GM19467 (cell line): ENCODE results near the gene TMEM45B.
"Not testable (repeated sequence)": the region's sequence is repeated elsewhere in the genome, so short reads cannot be mapped to it uniquely, and the experiment has no call there.

Experiments
- ATAC-seq: cut with Tn5 transposase; IDR thresholded peaks from one replicate; pipeline ENCODE4 v1.9.1; 2021; ENCODE audit warnings: mild to moderate bottlenecking, moderate library complexity; ENCODE audit not compliant: unreplicated experiment

TMEM45B gene

DNA sequence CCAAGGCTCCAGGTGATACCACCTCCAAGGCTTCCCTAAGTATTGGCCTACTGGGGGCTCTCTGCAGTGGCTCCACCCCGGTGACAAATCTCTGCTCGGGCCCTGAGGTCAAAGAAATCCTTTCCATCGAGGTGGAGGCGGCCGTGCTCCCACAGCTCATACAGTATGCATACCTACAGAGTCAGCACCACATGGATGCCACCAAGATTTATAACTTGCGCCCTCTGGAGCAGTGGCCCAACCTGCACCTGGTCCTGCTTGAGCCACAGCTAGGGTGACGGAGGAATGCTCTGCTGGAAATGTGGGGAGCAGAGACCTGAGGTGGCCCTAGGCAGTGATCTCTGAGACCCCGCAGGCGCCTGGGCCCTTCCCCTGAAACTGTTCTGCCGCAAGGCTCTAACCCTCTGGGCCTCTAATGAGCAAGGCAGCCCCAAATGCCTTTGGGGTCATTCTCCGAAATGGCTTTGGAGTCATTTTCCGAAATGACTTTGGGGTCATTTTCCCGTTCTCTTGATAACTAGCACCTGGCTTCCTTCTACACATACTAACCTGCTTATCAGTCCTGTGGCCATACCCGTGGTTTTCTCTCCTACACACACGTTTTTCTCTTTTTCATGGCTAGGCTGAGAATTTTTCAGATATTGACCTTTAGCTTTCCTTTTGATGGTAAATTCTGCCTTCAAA, 33.9 kb downstream of the TMEM45B start:
- ATAC-seq: no peak

DNA sequence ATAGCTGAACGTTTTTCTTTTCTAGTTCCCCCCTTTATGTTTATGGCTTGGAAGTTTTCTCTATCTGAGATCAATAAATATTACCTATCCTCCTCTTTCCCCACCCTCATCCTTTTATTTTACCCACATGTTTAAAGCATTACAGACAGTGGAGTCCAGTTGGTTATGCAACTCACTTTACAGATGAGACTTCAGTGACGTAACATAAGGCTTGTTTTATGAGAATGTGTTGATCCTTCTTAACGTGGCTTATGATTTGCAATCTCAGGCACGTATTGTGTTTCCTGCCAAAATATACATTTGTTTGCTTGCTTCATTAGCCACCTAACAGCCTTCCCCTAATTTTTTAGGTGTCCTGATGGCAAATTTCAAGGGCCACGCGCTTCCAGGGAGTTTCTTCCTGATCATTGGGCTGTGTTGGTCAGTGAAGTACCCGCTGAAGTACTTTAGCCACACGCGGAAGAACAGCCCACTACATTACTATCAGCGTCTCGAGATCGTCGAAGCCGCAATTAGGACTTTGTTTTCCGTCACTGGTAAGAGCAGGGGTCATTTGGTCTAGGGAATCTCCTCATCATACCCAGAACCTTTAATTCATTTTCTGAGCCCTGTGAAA, 36.6 kb downstream of the TMEM45B start:
- no peak for ATAC-seq

DNA sequence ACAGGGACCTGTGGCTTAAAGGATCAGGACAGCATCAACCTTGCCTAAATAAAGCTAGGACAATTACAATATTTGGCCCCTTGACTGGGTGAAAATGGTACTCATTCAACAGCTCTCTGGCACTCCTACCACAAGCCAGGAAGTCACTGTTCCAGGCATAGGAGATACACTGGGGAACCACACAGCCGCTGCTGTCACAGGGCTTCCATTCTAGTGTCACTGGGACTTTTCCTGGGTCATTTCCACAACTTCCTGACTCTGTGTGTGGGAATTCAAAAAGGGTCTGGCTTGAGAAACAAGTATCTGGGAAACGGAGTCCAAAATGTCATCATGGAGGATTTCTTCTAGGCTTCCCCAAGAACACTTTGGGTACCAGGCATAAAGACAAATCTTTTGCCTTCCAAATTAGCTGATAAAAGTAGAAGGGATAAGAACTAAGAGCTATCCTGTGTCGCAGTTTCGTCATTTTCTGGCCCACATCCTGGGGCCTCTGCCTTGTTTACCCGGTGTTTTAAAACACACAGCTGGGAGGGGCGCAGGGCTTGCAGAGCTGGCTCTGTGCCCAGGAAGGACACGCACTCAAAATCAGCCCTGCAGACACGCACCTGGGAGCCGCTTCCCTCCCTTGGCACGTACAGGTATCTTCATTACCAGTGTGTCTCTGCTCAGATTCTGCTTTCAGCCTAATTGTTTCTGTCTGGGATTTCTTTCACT, 38.0 kb downstream of the TMEM45B start:
- no peak for ATAC-seq

DNA sequence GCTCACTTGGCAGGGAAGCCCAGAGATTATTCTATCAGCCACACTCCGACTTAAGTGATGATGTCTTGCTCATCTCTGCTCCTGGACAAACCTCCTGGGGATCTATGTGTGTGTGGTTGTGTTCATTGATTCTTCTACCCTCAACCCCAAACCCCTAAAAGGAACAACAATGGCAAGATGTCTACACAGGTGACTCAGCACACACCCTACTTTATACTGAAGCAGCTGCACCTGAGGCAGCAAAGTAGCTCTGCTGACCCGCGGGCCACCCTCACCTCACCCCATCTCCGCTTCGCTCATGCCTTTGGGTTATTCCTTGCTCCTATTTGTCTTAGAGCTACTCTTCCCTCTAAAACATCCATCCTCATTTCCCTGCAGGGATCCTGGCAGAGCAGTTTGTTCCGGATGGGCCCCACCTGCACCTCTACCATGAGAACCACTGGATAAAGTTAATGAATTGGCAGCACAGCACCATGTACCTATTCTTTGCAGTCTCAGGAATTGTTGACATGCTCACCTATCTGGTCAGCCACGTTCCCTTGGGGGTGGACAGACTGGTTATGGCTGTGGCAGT, 38.7 kb downstream of the TMEM45B start:
- ATAC-seq: no peak

DNA sequence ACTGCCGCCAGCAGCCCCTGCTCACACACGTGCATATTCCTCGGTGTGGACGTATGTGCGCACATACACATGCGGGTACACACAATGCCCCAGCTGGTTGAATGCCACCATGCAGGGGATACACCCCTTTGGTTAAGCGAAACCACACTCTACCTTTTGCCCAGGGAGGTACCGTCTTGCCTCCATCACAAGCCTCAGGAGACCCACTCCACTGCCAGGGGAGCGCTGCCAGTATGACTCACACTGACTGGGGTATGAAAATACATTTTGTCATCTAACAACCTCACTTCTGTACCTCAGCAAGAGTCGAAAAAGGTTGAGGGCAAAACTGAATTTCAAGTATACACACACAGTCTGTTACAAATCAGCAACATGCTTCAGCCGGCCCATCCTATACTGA, 39.4 kb downstream of the TMEM45B start:
- no peak for ATAC-seq

DNA sequence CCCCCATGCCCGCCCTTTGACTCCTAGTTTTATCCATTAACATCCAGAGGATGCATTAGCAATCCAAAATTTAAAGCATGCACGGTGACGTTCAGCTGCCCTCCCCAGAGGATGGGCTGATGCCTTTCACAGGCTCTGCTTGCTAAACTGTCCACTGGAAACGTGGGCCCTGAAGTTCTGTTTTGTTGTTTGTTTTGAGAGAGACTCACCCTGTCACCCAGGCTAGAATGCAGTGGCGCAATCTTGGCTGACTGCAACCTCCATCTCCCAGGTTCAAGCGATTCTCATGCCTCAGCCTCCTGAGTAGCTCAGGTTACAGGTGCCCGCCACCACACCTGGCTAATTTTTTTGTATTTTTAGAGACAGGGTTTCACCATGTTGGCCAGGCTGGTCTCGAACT, 40.4 kb downstream of the TMEM45B start:
- ATAC-seq: no peak

DNA sequence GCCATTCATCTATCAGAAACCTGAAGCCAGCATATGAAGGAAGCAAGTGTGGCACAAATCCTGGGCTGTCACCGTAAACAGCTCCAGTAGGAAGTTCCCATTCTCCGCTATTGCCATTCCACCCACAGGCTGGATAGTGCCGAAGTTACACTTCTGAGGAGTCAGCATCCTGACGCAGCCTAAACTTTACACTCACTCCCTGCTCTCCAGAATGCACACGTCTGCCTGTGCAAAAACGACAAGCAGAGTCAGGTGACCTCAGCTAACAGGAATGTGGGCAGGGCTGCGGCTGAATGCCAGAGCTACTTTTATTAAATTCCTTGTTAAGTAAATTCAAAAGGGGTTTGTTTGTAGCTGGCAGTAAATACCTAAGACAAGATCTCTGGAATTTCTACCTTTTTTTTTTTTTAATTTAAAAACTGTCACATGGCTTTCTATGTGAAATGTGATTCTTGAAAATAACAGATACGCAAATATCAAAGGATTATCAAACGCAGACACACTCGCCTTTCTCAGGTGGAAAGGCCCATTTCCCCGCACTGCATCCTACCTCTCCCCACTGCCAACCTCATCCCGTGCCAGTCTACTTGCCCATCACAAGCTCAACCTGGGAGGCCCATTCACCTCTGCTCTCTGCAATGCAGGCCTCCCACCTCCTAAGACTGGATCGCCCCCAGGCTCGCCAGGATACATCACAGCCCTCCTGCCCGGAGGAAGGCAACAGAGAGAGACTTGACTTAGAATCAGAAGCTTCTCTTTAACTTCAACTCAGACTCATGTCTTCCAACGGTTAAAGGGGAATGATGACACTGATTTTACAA, 46.3 kb downstream of the TMEM45B start:
- ATAC-seq: no peak

DNA sequence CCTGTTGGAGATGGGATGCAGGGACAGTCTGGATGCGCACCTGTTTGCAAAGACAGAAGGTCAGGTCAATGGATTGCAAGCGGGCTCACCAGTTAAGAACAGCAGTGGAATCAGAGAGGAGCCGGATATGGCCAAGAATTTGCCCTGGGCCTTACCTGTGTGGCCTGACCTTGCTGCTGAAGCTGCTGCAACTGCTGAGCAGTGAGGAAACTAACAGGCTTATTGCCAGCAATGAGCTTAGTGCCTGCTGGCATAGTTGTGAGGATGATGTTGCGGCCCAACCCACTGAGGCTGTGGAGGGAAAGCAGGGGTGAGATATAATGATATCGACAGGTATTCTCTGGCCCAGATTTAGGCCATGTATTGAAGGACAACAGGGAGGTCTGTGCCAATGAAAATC, 49.2 kb downstream of the TMEM45B start:
- no peak for ATAC-seq

DNA sequence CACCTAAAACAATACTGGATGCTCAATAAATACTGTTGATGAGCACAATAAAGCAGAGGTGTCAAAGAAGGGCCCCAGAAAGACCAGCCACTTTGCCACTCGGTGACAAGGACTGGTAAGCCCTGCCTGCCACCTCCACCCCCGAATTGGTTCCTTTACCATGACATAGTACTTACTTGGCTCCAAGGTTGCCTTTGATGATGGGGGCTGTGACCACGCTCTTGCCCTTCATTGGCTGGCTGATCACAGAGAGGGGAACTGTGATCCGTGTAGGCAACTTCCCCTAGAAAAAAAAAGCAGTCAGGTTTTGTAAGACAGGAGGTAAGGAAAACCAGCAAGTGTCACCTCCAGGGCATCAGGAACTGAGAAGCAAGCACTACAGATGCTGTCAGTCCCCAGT, 50.1 kb downstream of the TMEM45B start:
- ATAC-seq: no peak

DNA sequence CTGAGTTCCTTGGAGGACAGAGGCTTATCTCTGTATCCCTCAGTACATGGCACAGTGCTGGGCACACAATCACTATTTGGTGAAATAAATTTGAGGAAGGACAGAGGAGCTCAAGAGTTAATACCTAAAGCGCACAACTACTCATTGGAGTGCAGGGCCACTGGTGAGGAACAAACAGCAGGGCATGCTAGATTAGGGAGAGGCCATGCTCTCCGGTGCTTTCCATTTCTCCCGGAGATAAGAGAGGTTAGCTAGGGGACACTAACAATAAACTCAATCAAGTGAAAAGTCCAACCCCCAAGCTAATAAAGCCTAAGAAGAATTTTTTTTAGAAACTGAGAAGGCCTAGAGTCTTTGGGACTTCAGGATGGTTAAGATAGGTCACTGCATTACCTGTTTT, 50.7 kb downstream of the TMEM45B start:
- no peak for ATAC-seq

DNA sequence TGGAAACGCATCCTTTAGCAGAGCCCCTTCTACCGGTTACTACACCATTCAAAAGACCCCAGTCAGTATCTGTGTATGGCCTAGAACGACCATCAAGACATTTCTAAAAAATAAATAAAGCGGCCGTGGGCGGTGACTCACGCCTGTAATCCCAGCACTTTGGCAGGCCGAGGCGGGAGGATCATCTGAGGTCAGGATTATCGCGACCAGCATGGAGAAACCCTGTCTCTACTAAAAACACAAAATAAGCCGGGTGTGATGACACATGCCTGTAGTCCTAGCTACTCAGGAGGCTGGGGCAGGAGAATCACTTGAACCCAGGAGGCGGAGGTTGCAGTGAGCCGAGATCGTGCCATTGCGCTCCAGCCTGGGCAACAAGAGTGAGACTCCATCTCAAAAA, 53.0 kb downstream of the TMEM45B start:
- not testable (repeated sequence) for ATAC-seq

DNA sequence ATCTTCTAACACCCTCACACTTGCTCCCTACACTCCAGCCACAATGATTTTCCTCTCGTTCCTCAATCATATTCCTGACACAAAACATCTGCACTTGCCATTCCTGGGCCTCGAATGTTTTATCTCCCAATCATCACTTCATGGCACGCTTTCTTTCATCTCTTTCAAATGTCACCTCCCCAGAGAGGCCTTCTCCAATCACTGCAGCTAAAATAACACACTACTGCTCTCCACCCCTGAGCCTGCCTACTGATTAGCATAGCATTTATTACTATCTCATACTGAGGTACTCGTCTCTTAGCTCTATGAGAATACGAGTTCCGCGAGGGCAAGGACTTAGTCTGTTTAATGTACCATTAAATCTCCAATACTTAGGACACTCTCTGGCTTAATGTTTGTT, 56.3 kb downstream of the TMEM45B start:
- no peak for ATAC-seq

DNA sequence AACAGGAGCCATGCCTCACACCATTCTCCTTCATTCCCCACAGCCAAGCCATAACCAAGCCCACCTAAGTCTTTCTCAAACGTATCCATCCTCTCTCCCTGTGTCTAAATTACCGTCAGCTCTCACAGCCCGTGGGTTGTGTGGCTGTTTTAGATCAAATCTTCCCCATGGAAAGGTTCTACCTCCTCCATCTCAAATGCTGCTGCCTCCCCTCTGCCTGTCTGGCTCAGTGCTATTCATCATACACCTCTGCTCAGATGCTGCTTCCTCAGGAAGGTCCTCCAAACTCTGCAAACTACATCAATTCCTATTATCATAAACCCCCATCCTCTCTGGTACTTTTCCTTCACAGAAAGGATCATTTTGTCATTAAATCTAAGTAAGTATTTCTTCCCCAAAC, 64.7 kb downstream of the TMEM45B start:
- no peak for ATAC-seq

DNA sequence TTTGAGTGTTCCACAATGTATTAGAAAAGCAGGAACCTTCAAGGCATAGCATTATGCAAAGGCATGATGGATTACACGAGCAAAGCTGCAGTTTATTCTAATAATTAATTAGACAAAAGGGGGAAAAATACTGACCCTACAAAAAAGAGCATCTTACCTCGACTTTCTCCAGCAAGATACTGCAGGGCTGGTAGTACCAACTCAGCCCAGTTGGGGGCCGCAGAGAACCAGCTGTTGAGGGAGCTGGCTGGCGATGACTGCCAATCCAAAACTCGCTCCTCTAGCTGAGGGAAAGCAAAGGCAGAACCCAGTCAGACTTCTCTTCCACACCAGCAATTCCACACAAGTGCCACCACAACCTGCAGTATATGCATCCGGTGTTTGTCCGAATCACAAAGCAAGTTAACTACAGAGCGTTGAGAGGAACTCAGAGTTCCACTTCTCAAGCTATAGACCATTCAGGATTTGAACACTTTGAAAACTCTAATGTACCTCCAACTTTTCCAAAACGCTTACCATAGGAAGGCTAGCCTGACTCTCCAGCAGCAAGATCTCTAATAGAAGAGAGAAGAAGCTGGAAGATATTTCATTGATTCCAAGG, 66.0 kb downstream of the TMEM45B start:
- ATAC-seq: peak; percentile 67

DNA sequence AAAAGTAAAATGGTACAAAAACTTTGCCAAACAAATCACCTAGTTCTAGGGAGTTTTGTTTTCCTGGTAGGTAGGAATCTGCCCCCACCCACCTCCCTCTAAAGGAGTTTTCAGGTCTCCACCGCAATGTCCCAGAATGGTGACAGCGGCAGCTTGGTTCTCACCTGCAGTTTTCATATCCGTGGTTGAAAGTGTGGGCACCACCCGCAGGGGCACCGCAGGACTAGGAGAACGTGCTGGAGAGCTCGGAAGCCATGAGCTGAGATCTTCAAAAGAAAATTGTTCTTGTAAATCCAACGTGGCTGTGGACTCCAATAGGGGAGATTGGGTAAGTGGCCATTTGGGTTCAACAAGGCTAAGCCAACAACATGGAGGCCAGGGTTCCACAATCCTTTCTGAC, 68.9 kb downstream of the TMEM45B start:
- ATAC-seq: no peak

DNA sequence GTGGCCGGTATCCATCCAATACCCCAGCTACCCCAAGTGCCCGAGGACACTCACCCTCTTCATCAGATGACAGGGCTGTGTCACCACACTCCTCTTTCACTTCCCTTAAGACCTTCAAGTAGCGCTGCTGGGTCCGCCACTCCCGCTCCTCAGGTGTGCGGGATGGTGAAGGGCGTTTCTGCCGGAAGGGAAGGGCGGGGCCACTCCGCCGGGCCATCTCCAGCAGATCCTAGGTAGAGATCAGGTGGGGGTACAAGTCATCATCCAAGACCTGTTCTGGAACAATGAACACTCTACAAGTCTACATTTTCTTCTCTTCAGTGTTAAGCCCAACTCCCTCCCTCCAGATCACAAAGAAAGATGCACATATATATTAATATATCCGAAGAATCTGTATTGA, 69.7 kb downstream of the TMEM45B start:
- no peak for ATAC-seq

DNA sequence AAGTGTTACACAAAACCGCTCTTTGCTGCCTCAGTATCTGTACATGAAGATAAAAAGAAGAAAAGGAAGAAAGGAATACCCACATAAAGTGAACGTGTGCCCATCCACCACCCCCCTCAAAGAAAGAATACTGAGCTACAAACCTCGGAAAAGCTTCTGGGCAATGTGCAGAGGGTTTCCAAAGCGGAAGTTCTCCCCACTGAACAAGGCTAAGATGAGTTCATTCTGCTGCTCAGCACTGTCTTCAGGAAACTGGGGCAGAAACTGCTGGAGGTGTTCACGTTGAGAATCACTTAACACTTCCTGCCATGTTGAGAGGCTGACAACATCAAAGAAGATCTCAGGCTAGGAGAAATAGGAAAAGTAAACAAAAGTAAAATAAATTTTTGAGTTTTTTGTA, 72.8 kb downstream of the TMEM45B start:
- no peak for ATAC-seq

DNA sequence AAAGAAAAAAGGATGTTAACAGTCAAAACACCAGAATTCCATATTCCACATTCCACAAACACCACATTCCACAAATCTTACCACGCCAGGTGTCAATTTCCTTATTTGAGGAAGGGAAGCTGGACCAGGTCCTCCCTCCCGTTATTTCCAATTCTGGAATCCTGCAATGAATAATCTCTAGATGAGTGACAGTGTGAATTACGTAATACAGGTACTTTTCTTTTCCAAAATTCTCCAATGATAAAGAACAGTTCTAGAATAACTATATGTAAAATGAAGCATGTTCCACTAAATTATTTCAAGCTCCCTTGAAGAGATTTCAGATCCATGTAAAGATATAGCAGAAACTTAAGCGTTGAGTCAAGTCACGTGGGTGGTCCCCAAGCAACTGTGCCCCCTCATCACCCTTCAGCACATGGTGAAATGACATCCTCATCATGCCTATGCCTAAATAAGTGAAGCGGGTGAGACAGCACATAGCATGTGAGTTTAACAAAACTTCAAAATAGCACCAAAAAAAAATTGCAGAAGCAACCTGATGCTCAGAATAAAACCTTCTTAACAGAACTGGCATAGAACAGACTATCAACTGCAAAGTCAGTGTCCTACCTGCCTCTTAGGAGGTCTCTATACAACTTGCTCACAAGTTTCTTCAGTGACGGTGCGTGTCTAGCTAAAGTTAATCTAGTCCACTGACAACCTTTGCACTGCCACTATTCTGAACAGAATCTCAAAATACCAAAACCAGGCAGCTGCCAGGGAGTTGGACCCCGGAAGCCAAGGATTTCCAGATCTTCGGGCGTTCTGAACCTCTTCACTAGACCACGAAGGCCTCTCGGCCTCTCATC, 78.9 kb downstream of the TMEM45B start:
- no peak for ATAC-seq

DNA sequence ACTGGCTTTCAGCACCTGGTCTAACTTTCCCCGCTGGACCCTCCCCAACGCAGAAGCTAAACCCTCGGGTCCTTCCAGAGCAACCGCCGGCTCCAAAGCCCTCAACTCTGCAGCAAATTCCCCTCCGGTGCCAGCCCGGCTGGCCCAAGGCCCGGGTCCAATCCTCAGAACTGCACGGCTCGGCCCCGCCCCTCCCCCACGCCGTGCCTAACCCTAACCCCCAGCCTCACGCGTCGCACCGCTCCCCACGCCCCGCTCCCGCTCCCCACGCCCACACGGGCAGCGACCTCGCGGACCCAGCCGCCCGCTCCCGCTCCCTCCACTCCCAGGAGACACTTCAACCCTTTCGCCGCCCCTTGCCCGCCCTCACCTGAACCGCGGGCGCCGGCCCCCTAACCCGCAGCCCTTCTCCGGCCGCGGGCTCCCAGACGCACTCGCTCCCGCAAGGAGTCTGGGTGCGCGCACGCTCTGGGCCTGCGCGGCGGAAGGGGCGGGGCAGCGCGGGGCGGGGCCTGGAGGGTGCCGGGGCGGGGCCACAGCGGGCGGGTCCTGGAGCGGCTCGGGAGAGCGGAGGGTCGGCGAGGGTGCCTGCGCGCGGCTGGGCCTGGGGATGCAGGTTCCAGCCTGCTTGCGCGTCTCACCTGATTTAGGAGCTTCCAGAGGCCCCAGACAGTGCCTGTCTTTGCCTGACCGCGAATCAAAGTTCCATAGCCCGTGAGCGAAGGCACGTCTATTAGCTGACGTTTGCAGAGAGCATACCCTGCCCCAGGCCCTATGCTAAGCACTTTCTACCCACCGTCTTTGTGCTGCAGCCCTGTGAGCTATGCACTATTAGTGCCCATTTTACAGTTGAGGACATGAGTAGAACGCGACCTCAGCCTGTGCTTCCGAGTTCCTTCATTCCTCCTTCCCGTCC, 79.7 kb downstream of the TMEM45B start, which contains the start of gene NFRKB:
Gene NFRKB (minus strand): TSS at position 453 of the 916 bp plus-strand sequence. CDS start 2,729 bp downstream, outside the sequence.
- ATAC-seq: peak; percentile 94
